Activated naive CD8-positive, alpha-beta T cell treated with anti-CD3 and anti-CD28 coated beads, Interleukin-2, amount 10 ng/mL, durations not matched to agents 7 days and 5 days (primary cell): Measurements from ENCODE around the gene CNDP1. TPM values are rescaled to one million over a fixed set of nuclear protein-coding genes. Genes with fewer than 3 reads are reported as not detected.
A peak's percentile ranks its signal among the peaks of the same experiment; 100 is the strongest.

ENCODE experiments used
- ATAC-seq: fragments of 150-1000 bp; cut with Tn5 transposase; one replicate; pipeline ENCODE4 v1.10.0; 2021; ENCODE audit warnings: low read depth, moderate library complexity
- POLR2A ChIA-PET: fragments of 350-600 bp; sonication (Branson Sonifier 250); formaldehyde crosslinking; loops from one replicate; lab custom pipeline; 2021; ENCODE audit warnings: antibody characterized with exemption; lab: Charles Lee
- DNase-seq: peaks from one replicate; pipeline ENCODE4 v3.0.0; 2021
- H3K27ac Mint-ChIP-seq: one replicate; pipeline ENCODE4 v1.8.0; 2022; ENCODE audit warnings: mild to moderate bottlenecking, mixed read lengths
- H3K27me3 Mint-ChIP-seq: one replicate; pipeline ENCODE4 v1.8.0; 2022; ENCODE audit warnings: mild to moderate bottlenecking, moderate library complexity, mixed read lengths
- H3K36me3 Mint-ChIP-seq: one replicate; pipeline ENCODE4 v1.8.0; 2021; ENCODE audit warnings: mild to moderate bottlenecking, mixed read lengths
- H3K4me1 Mint-ChIP-seq: one replicate; pipeline ENCODE4 v1.8.0; 2021; ENCODE audit warnings: mixed read lengths
- H3K4me3 Mint-ChIP-seq: one replicate; pipeline ENCODE4 v1.8.0; 2022; ENCODE audit warnings: mild to moderate bottlenecking, moderate library complexity, mixed read lengths
- H3K9me3 Mint-ChIP-seq: one replicate; pipeline ENCODE4 v1.8.0; 2021; ENCODE audit warnings: mixed read lengths
- total RNA-seq, 2 experiments: library from RNA; stranded (reverse); gene quantifications; one replicate each; pipeline ENCODE4 v1.2.3, GENCODE V29; 2021

CNDP1 gene
- total RNA-seq, 2 experiments from 2014 or later, result not detected

- Mint-ChIP-seq H3K27me3 (peaks cover 21% of the 10 kb centered on the region), H3K4me1 (no peaks in the 10 kb centered on the region), H3K9me3 (no peaks in the 10 kb centered on the region), H3K27ac (no peak overlapping the region), H3K36me3 (no peaks in the 10 kb centered on the region), H3K4me3 (no peak overlapping the region)
- DNase-seq (no peak), ATAC-seq (no peak)
- POLR2A ChIA-PET, result no interaction called here
Observed at GRCh38 chr18:74573053-74573452, 38.8 kb downstream of the CNDP1 start.

- Mint-ChIP-seq H3K27ac (no peak overlapping the region), H3K4me1 (no peaks in the 10 kb centered on the region), H3K27me3 (peaks cover 21% of the 10 kb centered on the region), H3K4me3 (no peak overlapping the region), H3K36me3 (no peaks in the 10 kb centered on the region), H3K9me3 (no peaks in the 10 kb centered on the region)
- POLR2A ChIA-PET, result no interaction called here
- no peak for ATAC-seq
- DNase-seq, result no peak
Observed at GRCh38 chr18:74574916-74575315, 40.6 kb downstream of the CNDP1 start.

- peaks cover 22% of the 10 kb centered on the region for H3K27me3 Mint-ChIP-seq
- no peak for DNase-seq
- POLR2A ChIA-PET, result no interaction called here
- ATAC-seq, result no peak
- H3K4me1 Mint-ChIP-seq, result no peaks in the 10 kb centered on the region
- H3K27ac Mint-ChIP-seq, result no peak overlapping the region
- H3K4me3 Mint-ChIP-seq, result no peak overlapping the region
- no peaks in the 10 kb centered on the region for H3K9me3 Mint-ChIP-seq
- no peaks in the 10 kb centered on the region for H3K36me3 Mint-ChIP-seq
Observed at GRCh38 chr18:74577019-74577418, 42.7 kb downstream of the CNDP1 start.

- no peaks in the 10 kb centered on the region for H3K4me1 Mint-ChIP-seq
- DNase-seq (no peak), ATAC-seq (no peak)
- no peaks in the 10 kb centered on the region for H3K36me3 Mint-ChIP-seq
- POLR2A ChIA-PET, result interaction anchor here (0.6 kb wide), 1 partner anchor 883 kb away, joined by 3 read pairs; no protein-coding TSS in a partner anchor
- no peak overlapping the region for H3K27ac Mint-ChIP-seq
- peaks cover 26% of the 10 kb centered on the region for H3K27me3 Mint-ChIP-seq
- no peak overlapping the region for H3K4me3 Mint-ChIP-seq
- no peaks in the 10 kb centered on the region for H3K9me3 Mint-ChIP-seq
Observed at GRCh38 chr18:74579496-74580065, 45.3 kb downstream of the CNDP1 start.

GRCh38 chr18:74582642-74583041, 48.3 kb downstream of the CNDP1 start:
- ATAC-seq (no peak), DNase-seq (no peak)
- Mint-ChIP-seq H3K4me1 (peaks cover 3% of the 10 kb centered on the region), H3K9me3 (no peaks in the 10 kb centered on the region), H3K27ac (no peak overlapping the region), H3K36me3 (no peaks in the 10 kb centered on the region), H3K27me3 (peaks cover 33% of the 10 kb centered on the region), H3K4me3 (no peak overlapping the region)
- POLR2A ChIA-PET, result no interaction called here

GRCh38 chr18:74587441-74587840, 53.1 kb downstream of the CNDP1 start:
- no peaks in the 10 kb centered on the region for H3K36me3 Mint-ChIP-seq
- H3K4me3 Mint-ChIP-seq, result no peak overlapping the region
- no peak for DNase-seq
- H3K9me3 Mint-ChIP-seq, result no peaks in the 10 kb centered on the region
- peaks cover 8% of the 10 kb centered on the region for H3K4me1 Mint-ChIP-seq
- ATAC-seq, result no peak
- no peak overlapping the region for H3K27ac Mint-ChIP-seq
- POLR2A ChIA-PET, result no interaction called here
- peaks cover 24% of the 10 kb centered on the region for H3K27me3 Mint-ChIP-seq

- peaks cover 9% of the 10 kb centered on the region for H3K36me3 Mint-ChIP-seq
- ATAC-seq (no peak), DNase-seq (no peak)
- peaks cover 13% of the 10 kb centered on the region for H3K4me1 Mint-ChIP-seq
- peaks cover 1% of the 10 kb centered on the region for H3K9me3 Mint-ChIP-seq
- POLR2A ChIA-PET, result no interaction called here
- no peak overlapping the region for H3K4me3 Mint-ChIP-seq
- H3K27ac Mint-ChIP-seq, result no peak overlapping the region
- H3K27me3 Mint-ChIP-seq, result peaks cover 21% of the 10 kb centered on the region
Observed at GRCh38 chr18:74589021-74589420, 54.7 kb downstream of the CNDP1 start.

- no peak overlapping the region for H3K4me3 Mint-ChIP-seq
- no peak for DNase-seq
- peaks cover 21% of the 10 kb centered on the region for H3K27me3 Mint-ChIP-seq
- H3K36me3 Mint-ChIP-seq, result peaks cover 13% of the 10 kb centered on the region
- ATAC-seq, result no peak
- POLR2A ChIA-PET, result interaction anchor here (0.7 kb wide), 1 partner anchor 56 kb away, joined by 3 read pairs; no protein-coding TSS in a partner anchor
- peaks cover 1% of the 10 kb centered on the region for H3K9me3 Mint-ChIP-seq
- peaks cover 15% of the 10 kb centered on the region for H3K4me1 Mint-ChIP-seq
- H3K27ac Mint-ChIP-seq, result no peak overlapping the region
Observed at GRCh38 chr18:74589811-74590210, 55.5 kb downstream of the CNDP1 start.

GRCh38 chr18:74590671-74591070, 56.4 kb downstream of the CNDP1 start:
- no peak for DNase-seq
- Mint-ChIP-seq H3K4me3 (no peak overlapping the region), H3K4me1 (peaks cover 23% of the 10 kb centered on the region), H3K36me3 (peaks cover 21% of the 10 kb centered on the region), H3K27ac (no peak overlapping the region), H3K9me3 (peaks cover 1% of the 10 kb centered on the region), H3K27me3 (peaks cover 19% of the 10 kb centered on the region)
- POLR2A ChIA-PET, result no interaction called here
- no peak for ATAC-seq

GRCh38 chr18:74595431-74595830, 61.1 kb downstream of the CNDP1 start:
- ATAC-seq, result no peak
- no peak for DNase-seq
- peaks cover 33% of the 10 kb centered on the region for H3K4me1 Mint-ChIP-seq
- peaks cover 1% of the 10 kb centered on the region for H3K9me3 Mint-ChIP-seq
- H3K36me3 Mint-ChIP-seq, result peaks cover 26% of the 10 kb centered on the region
- no peaks in the 10 kb centered on the region for H3K27me3 Mint-ChIP-seq
- peak overlapping the region; percentile 74 for H3K4me3 Mint-ChIP-seq
- POLR2A ChIA-PET, result no interaction called here
- peak overlapping the region; percentile 72 for H3K27ac Mint-ChIP-seq

GRCh38 chr18:74597034-74597661, 62.8 kb downstream of the CNDP1 start:
- POLR2A ChIA-PET, result interaction anchor here (0.7 to 1.6 kb wide), 8 partner anchors 33 to 649 kb away, joined by 3 to 6 read pairs (median 4); partner anchors contain the start of gene TSHZ1

GRCh38 chr18:74597662-74598349, 63.5 kb downstream of the CNDP1 start, which contains the start of gene ZNF407:
TSS of gene ZNF407 (plus strand) at chr18:74597870. CDS start at chr18:74631020, 33,150 bp downstream.
- H3K27me3 Mint-ChIP-seq, result no peaks in the 10 kb centered on the region
- H3K9me3 Mint-ChIP-seq, result peaks cover 9% of the 10 kb centered on the region
- peaks cover 36% of the 10 kb centered on the region for H3K36me3 Mint-ChIP-seq
- POLR2A ChIA-PET, result interaction anchor here (0.7 to 1.6 kb wide), 11 partner anchors 30 to 649 kb away, joined by 3 to 10 read pairs (median 4); partner anchors contain the start of genes CNDP2, PTGR3 and TSHZ1
- peak within 1 kb of the TSS; percentile 92 for H3K4me3 Mint-ChIP-seq
- H3K27ac Mint-ChIP-seq, result peak within 1 kb of the TSS; percentile 92
- DNase-seq, result peak; percentile 87
- H3K4me1 Mint-ChIP-seq, result peaks cover 36% of the 10 kb centered on the region
- ATAC-seq, result peak; percentile 79

More at GRCh38 chr18:74597034-74597661, 62.8 kb downstream of the CNDP1 start:
- H3K4me3 Mint-ChIP-seq, result peak overlapping the region; percentile 92
- H3K36me3 Mint-ChIP-seq, result peaks cover 37% of the 10 kb centered on the region
- no peaks in the 10 kb centered on the region for H3K27me3 Mint-ChIP-seq
- peak; percentile 57 for ATAC-seq
- H3K27ac Mint-ChIP-seq, result peak overlapping the region; percentile 92
- H3K9me3 Mint-ChIP-seq, result peaks cover 9% of the 10 kb centered on the region
- peak; percentile 83 for DNase-seq
- H3K4me1 Mint-ChIP-seq, result peaks cover 37% of the 10 kb centered on the region

GRCh38 chr18:74598350-74599001, 64.2 kb downstream of the CNDP1 start:
- Mint-ChIP-seq H3K4me1 (peaks cover 34% of the 10 kb centered on the region), H3K27ac (peak overlapping the region; percentile 92), H3K4me3 (peak overlapping the region; percentile 92), H3K36me3 (peaks cover 32% of the 10 kb centered on the region), H3K27me3 (no peaks in the 10 kb centered on the region), H3K9me3 (peaks cover 9% of the 10 kb centered on the region)
- POLR2A ChIA-PET, result interaction anchor here (0.7 to 1.6 kb wide), 7 partner anchors 29 to 648 kb away, joined by 3 to 10 read pairs (median 5); partner anchors contain the start of genes CNDP2, PTGR3 and TSHZ1
- peak; percentile 71 for ATAC-seq
- DNase-seq, result peak; percentile 79
